ENCODE measurements around the gene IGSF6. TPM values are rescaled to one million over a fixed set of nuclear protein-coding genes. Genes with fewer than 3 reads are reported as not detected.

The IGSF6 gene
- total and polyA plus RNA-seq, 2 of the 13 experiments (the other 11 are each of a cell fraction or from before 2014, with no cell fraction given), result not detected

DNA sequence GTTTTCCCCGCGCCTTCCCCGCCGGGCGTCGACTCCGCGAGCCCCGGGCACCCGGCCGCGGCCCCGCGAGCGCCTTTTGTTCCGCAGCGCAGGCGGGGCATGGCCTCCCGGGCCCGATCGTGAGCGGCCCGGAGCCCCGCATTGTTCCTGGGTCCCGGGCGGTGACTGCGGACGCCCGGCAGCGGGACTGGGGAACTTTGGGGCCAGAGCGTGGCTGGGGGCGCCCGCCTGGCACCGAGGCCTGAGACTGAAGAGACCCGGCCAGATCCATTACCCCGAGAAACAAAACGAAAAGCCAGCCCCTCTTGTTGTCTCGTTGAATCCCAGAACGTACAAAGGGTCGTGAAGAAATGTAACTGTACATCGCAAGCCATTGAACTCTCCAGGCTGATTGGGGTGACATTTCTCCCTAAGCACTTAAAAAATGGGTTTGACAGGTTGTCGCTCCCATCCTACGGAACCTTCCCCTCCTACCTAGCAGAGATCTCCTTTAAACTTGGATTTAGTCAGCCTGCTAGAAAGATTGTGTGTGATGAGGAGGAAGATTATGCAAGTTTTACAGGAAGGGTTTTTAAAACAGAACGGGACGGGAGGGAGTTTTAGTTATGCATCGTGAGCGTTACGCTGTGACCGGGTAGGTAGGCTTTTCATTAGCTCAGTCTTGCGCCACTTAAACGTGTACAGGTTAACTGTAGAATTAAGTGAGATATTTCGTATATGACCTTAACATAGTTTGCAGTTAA is 52.2 kb downstream of the IGSF6 start (continued):
- no peak for TF ChIP-seq ZNF574 (CRISPR knock-in tag; IDR thresholded peaks at IDR 0.05)
- TF ChIP-seq TSC22D2 (CRISPR knock-in tag; IDR thresholded peaks at IDR 0.05; ENCODE audit: borderline replicate concordance), result no peak
- 0 out of 2 replicates have a peak, but pooled peaks have one; percentile 77 for TF ChIP-seq ZBTB3 (CRISPR knock-in tag; IDR thresholded peaks at IDR 0.05; ENCODE audit: borderline replicate concordance, low read depth)
- peak; percentile 41; the same call in 1 of the 2 replicates for TF ChIP-seq ZSCAN20 (CRISPR knock-in tag; IDR thresholded peaks at IDR 0.05; ENCODE audit: borderline replicate concordance)
- TF ChIP-seq SMARCE1 (IDR thresholded peaks at IDR 0.05; ENCODE audit: borderline replicate concordance), result no peak
- TF ChIP-seq PLRG1 (conservative IDR thresholded peaks at IDR 0.05), result no peak
- TF ChIP-seq CAMTA2 (CRISPR knock-in tag; IDR thresholded peaks at IDR 0.05; ENCODE audit: borderline replicate concordance), result no peak
- 0 out of 2 replicates have a peak, but pooled peaks have one; percentile 29 for TF ChIP-seq ISX (CRISPR knock-in tag; conservative IDR thresholded peaks at IDR 0.05)
- TF ChIP-seq HIVEP1 (CRISPR knock-in tag; IDR thresholded peaks at IDR 0.05), result no peak
- TF ChIP-seq, protein P1, sequence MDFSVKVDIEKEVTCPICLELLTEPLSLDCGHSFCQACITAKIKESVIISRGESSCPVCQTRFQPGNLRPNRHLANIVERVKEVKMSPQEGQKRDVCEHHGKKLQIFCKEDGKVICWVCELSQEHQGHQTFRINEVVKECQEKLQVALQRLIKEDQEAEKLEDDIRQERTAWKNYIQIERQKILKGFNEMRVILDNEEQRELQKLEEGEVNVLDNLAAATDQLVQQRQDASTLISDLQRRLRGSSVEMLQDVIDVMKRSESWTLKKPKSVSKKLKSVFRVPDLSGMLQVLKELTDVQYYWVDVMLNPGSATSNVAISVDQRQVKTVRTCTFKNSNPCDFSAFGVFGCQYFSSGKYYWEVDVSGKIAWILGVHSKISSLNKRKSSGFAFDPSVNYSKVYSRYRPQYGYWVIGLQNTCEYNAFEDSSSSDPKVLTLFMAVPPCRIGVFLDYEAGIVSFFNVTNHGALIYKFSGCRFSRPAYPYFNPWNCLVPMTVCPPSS (IDR thresholded peaks at IDR 0.05), result no peak
- TF ChIP-seq ZNF441 (CRISPR knock-in tag; IDR thresholded peaks at IDR 0.05; ENCODE audit: borderline replicate concordance), result no peak
- TF ChIP-seq ZNF234 (CRISPR knock-in tag; conservative IDR thresholded peaks at IDR 0.05), result peak; percentile 82; the same call in 1 of the 2 replicates
- no peak for TF ChIP-seq ZNF687 (CRISPR knock-in tag; IDR thresholded peaks at IDR 0.05)
- no peak for TF ChIP-seq HNRNPH1 (optimal IDR thresholded peaks at IDR 0.05; ENCODE audit: low read depth, low read length)
- 0 out of 2 replicates have a peak, but pooled peaks have one; percentile 29 for TF ChIP-seq SNAPC4 (CRISPR knock-in tag; IDR thresholded peaks at IDR 0.05)
